DND-41 (cell line): ENCODE measurements around the gene MELK.

Source experiments
- ATAC-seq: fragments of 200-7000 bp; cut with Tn5 transposase; 3 replicates; pipeline ENCODE4 v1.9.1; 2021; ENCODE audit warnings: low read depth; ENCODE audit not compliant: insufficient read depth
- DNase-seq: peaks from one replicate; pipeline ENCODE4 v3.0.0-alpha.2; 2020
- H2AFZ ChIP-seq: 2 replicates; pipeline ENCODE4 v1.6.0; 2012; ENCODE audit warnings: low read depth, low read length
- H3K27ac ChIP-seq: 2 replicates; pipeline ENCODE4 v1.5.1; 2012; ENCODE audit warnings: low read length, inconsistent platforms
- H3K27me3 ChIP-seq: fragments of 200-600 bp; sonication (generic); 2 replicates; pipeline ENCODE4 v1.6.0; 2012; ENCODE audit warnings: low read length, mild to moderate bottlenecking, inconsistent platforms; ENCODE audit not compliant: insufficient read depth, poor library complexity
- H3K36me3 ChIP-seq: 2 replicates; pipeline ENCODE4 v1.5.1; 2012; ENCODE audit warnings: low read length, inconsistent platforms; ENCODE audit not compliant: insufficient read depth
- H3K4me1 ChIP-seq: 2 replicates; pipeline ENCODE4 v1.5.1; 2012; ENCODE audit warnings: mild to moderate bottlenecking, low read length; ENCODE audit not compliant: insufficient read depth
- H3K4me2 ChIP-seq: 2 replicates; pipeline ENCODE4 v1.6.0; 2012; ENCODE audit warnings: mild to moderate bottlenecking, moderate library complexity, low read length, inconsistent platforms; ENCODE audit not compliant: insufficient read depth
- H3K4me3 ChIP-seq, 2 experiments: fragments of 200-600 bp in 1 of 2; shearing (Covaris generic) in 1 of 2; 2 replicates each; pipeline ENCODE4 v1.5.1; 2012 to 2016; ENCODE audit warnings: inconsistent platforms in 2 of 2, low read length in 2 of 2, mild to moderate bottlenecking in 2 of 2, low read depth in 1 of 2, moderate library complexity in 1 of 2
- H3K79me2 ChIP-seq: 2 replicates; pipeline ENCODE4 v1.6.0; 2012; ENCODE audit warnings: low read length, inconsistent platforms; ENCODE audit not compliant: insufficient read depth
- H3K9ac ChIP-seq: 2 replicates; pipeline ENCODE4 v1.6.0; 2012; ENCODE audit warnings: low read depth, mild to moderate bottlenecking, inconsistent platforms, low read length, moderate library complexity
- H3K9me3 ChIP-seq: 2 replicates; pipeline ENCODE4 v1.5.1; 2012; ENCODE audit warnings: low read length, moderate library complexity, mild to moderate bottlenecking, inconsistent platforms; ENCODE audit not compliant: insufficient read depth, severe bottlenecking
- H4K20me1 ChIP-seq: 2 replicates; pipeline ENCODE4 v1.6.0; 2012; ENCODE audit warnings: low read length; ENCODE audit not compliant: insufficient read depth
- EZH2 ChIP-seq: IDR thresholded peaks from 3 replicates; pipeline ENCODE4 v1.6.1; 2012; ENCODE audit warnings: borderline replicate concordance, low read depth, mild to moderate bottlenecking, moderate library complexity, low read length, inconsistent platforms; ENCODE audit not compliant: severe bottlenecking
- TF ChIP-seq, protein P1 (sequence below): IDR thresholded peaks from 2 replicates; pipeline ENCODE4 v1.5.1; 2012; ENCODE audit warnings: borderline replicate concordance, low read length, moderate library complexity, mild to moderate bottlenecking; ENCODE audit not compliant: poor library complexity, severe bottlenecking; ENCODE audit errors: extremely low read depth

MELK gene

DNA sequence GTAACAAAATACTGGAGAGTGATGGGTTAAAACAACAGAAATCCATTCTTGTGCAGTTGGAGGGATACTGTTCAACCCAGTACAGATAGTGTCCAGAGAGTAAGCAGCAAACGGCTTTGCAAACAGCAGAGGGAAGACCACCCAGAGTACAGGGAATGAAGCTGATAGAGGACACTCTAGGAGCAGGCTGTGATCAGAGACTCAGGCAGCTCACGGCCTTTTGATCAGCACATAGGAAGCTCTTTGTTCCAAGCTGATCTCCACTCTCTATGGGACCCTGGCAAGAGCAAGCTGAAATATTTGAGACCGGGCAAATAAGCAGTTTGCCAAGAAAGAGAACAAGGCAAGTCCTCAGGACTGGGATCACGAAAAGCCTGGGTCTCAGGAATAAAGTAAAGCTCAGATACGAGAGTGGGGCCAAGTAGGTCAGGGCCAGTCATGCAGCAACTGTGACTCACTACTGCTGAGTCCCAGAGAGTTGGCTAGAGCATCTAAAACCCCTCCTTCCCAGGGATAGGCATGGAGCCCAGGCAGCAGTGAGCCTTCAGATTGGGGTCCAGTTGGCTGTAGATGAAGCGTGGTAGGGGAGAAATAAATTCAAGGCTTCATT lies 52.4 kb downstream of the MELK start:
- no peaks in the 10 kb centered on the region for H3K27me3 ChIP-seq
- no peak overlapping the region for H3K9ac ChIP-seq
- H3K27ac ChIP-seq = no peak overlapping the region
- H3K4me1 ChIP-seq = no peaks in the 10 kb centered on the region
- H3K36me3 ChIP-seq = peaks cover 68% of the 10 kb centered on the region
- ATAC-seq (no peak), DNase-seq (no peak)
- H3K9me3 ChIP-seq = no peaks in the 10 kb centered on the region
- TF ChIP-seq, protein P1, sequence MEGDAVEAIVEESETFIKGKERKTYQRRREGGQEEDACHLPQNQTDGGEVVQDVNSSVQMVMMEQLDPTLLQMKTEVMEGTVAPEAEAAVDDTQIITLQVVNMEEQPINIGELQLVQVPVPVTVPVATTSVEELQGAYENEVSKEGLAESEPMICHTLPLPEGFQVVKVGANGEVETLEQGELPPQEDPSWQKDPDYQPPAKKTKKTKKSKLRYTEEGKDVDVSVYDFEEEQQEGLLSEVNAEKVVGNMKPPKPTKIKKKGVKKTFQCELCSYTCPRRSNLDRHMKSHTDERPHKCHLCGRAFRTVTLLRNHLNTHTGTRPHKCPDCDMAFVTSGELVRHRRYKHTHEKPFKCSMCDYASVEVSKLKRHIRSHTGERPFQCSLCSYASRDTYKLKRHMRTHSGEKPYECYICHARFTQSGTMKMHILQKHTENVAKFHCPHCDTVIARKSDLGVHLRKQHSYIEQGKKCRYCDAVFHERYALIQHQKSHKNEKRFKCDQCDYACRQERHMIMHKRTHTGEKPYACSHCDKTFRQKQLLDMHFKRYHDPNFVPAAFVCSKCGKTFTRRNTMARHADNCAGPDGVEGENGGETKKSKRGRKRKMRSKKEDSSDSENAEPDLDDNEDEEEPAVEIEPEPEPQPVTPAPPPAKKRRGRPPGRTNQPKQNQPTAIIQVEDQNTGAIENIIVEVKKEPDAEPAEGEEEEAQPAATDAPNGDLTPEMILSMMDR = no peak
- TF ChIP-seq EZH2 = no peak
- H2AFZ ChIP-seq = no peak overlapping the region
- no peak overlapping the region for H3K4me3 ChIP-seq
- peaks cover 25% of the 10 kb centered on the region; the same call in 1 of the 2 replicates for H4K20me1 ChIP-seq
- H3K4me2 ChIP-seq = no peak overlapping the region
- peaks cover 50% of the 10 kb centered on the region for H3K79me2 ChIP-seq

DNA sequence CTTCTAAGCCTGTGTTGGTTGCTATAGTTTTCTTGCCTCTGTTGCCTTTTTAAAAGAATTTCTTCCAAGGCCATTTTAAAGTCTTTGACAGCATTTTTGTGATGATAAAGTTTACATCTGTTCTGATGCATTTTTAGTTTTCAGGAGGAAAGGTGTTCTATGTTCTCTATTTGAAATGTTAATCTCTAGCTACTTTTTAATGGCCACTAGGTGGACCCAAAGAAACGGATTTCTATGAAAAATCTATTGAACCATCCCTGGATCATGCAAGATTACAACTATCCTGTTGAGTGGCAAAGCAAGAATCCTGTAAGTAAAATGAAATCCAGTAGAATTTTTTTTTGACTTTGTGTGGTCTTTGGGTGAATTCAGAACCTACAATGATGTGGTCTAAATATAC lies 60.2 kb downstream of the MELK start:
- H3K79me2 ChIP-seq = peaks cover 16% of the 10 kb centered on the region; the same call in 1 of the 2 replicates
- H4K20me1 ChIP-seq = peaks cover 2% of the 10 kb centered on the region; the same call in 1 of the 2 replicates
- H3K27me3 ChIP-seq = no peaks in the 10 kb centered on the region
- TF ChIP-seq EZH2 = no peak
- TF ChIP-seq, protein P1 = peak; percentile 50
- no peaks in the 10 kb centered on the region for H3K9me3 ChIP-seq
- H3K27ac ChIP-seq = no peak overlapping the region
- H3K4me3 ChIP-seq = no peak overlapping the region
- H3K9ac ChIP-seq = no peak overlapping the region
- peaks cover 73% of the 10 kb centered on the region for H3K36me3 ChIP-seq
- ATAC-seq = peak; percentile 35; the same call in 1 of the 3 replicates
- no peaks in the 10 kb centered on the region for H3K4me1 ChIP-seq
- no peak for DNase-seq
- H2AFZ ChIP-seq = no peak overlapping the region
- H3K4me2 ChIP-seq = no peak overlapping the region

DNA sequence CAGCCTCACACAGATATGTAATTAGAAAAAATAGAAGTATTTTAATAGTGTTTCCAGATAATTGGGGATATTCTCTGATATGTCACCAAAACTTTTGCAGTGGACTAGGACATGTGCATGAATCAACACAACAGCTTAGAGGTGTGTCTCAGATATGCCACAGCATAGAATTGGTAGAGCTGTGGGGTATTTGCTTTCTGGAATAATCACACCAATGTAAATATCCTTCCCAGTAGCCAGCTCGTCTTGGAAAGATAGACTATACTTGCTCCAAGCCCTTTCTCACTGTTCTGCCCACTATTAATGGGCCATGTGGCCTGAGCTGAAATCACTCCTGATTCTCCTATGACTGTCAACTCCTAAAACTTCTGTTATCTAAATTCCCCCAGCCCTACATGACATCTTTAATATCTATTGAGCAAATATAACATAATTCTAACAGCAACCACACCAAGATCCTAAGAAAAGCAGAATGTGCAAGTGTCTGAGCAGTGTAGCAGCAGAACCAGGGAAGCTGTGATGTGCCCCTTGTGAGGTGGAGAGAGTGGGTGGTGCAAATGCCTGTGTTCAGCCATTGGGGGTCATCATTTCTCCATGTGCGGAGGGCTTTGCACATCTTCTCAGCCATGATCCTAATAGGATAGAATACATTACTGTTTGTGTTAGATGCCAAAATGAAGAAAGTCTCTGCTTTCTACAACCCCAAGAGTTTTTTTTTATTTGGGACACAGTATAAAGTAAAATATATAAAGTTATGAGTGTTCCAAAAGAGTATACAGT lies 65.0 kb downstream of the MELK start:
- ATAC-seq (no peak), DNase-seq (no peak)
- Histone ChIP-seq H3K27ac (no peak overlapping the region), H3K4me1 (no peaks in the 10 kb centered on the region), H3K9me3 (no peaks in the 10 kb centered on the region), H3K79me2 (peaks cover 40% of the 10 kb centered on the region), H3K4me2 (no peak overlapping the region), H2AFZ (no peak overlapping the region), H3K4me3 (no peak overlapping the region), H4K20me1 (0 out of 2 replicates have a peak, but pooled peaks cover 8% of the 10 kb centered on the region), H3K36me3 (peaks cover 81% of the 10 kb centered on the region), H3K27me3 (no peaks in the 10 kb centered on the region), H3K9ac (no peak overlapping the region)
- TF ChIP-seq, protein P1 = peak; percentile 17
- TF ChIP-seq EZH2 = no peak
